Tibial nerve (tissue), 4 donors: ENCODE results near the gene C17orf67.

Source experiments
- CTCF ChIP-seq, 5 experiments: fragments of 200-600 bp in 3 of 5; fragments of 450-650 bp in 2 of 5; sonication (generic) in 3 of 5; IDR thresholded peaks; one replicate each; pipeline ENCODE4 v1.5.1; 2016 to 2019; ENCODE audit warnings: antibody characterized with exemption in 5 of 5, mild to moderate bottlenecking in 3 of 5, moderate library complexity in 2 of 5
- EP300 ChIP-seq, 2 donors: sonication (generic); formaldehyde crosslinking; IDR thresholded peaks; one replicate each; pipeline ENCODE4 v1.6.1; 2017; ENCODE audit warnings: antibody characterized with exemption in 2 of 2, mild to moderate bottlenecking in 1 of 2
- POLR2A ChIP-seq, 2 donors: fragments of 450-650 bp; IDR thresholded peaks; one replicate each; pipeline ENCODE4 v1.6.1; 2017; ENCODE audit warnings: antibody characterized with exemption in 2 of 2, mild to moderate bottlenecking in 2 of 2, moderate library complexity in 2 of 2

GRCh38 chr17:56756536-56756935, 77.2 kb downstream of the C17orf67 start:
- no peak for TF ChIP-seq POLR2A (IDR thresholded peaks at IDR 0.05)
- no peak for TF ChIP-seq CTCF (IDR thresholded peaks at IDR 0.05)
- TF ChIP-seq EP300 (IDR thresholded peaks at IDR 0.05): no peak
